Ishikawa (cell line): Measurements from ENCODE around the gene DGKI.

Experiments
- CEBPB ChIP-seq: IDR thresholded peaks from 2 replicates; pipeline ENCODE4 v1.6.1; 2012
- CREB1 ChIP-seq: IDR thresholded peaks from 2 replicates; pipeline ENCODE4 v1.6.1; 2012; ENCODE audit warnings: low read depth
- EGR1 ChIP-seq: IDR thresholded peaks from 2 replicates; pipeline ENCODE4 v1.6.1; 2012
- EP300 ChIP-seq: IDR thresholded peaks from 2 replicates; pipeline ENCODE4 v1.6.1; 2012; ENCODE audit warnings: borderline replicate concordance
- FOXM1 ChIP-seq: IDR thresholded peaks from 2 replicates; pipeline ENCODE4 v1.6.1; 2012; ENCODE audit warnings: low read depth, borderline replicate concordance
- NFIC ChIP-seq: IDR thresholded peaks from 2 replicates; pipeline ENCODE4 v1.6.1; 2012
- RAD21 ChIP-seq: IDR thresholded peaks from 2 replicates; pipeline ENCODE4 v1.6.1; 2012; ENCODE audit warnings: low read depth
- TAF1 ChIP-seq: IDR thresholded peaks from 2 replicates; pipeline ENCODE4 v1.6.1; 2012; ENCODE audit warnings: low read depth, mild to moderate bottlenecking
- TCF12 ChIP-seq: IDR thresholded peaks from 2 replicates; pipeline ENCODE4 v1.6.1; 2012; ENCODE audit warnings: low read depth
- TEAD4 ChIP-seq: IDR thresholded peaks from 2 replicates; pipeline ENCODE4 v1.6.1; 2012
- YY1 ChIP-seq: IDR thresholded peaks from 2 replicates; pipeline ENCODE4 v1.6.1; 2012; ENCODE audit warnings: low read depth
- ZBTB7A ChIP-seq: IDR thresholded peaks from 2 replicates; pipeline ENCODE4 v1.6.1; 2012; ENCODE audit warnings: low read depth
- TF ChIP-seq, protein P1 (sequence below): IDR thresholded peaks from 2 replicates; pipeline ENCODE4 v1.6.1; 2012
- TF ChIP-seq, protein P2 (sequence below): IDR thresholded peaks from 2 replicates; pipeline ENCODE4 v1.6.1; 2012
- TF ChIP-seq, protein P3 (sequence below): IDR thresholded peaks from 2 replicates; pipeline ENCODE4 v1.6.1; 2012; ENCODE audit warnings: low read depth, mild to moderate bottlenecking

The DGKI gene

DNA sequence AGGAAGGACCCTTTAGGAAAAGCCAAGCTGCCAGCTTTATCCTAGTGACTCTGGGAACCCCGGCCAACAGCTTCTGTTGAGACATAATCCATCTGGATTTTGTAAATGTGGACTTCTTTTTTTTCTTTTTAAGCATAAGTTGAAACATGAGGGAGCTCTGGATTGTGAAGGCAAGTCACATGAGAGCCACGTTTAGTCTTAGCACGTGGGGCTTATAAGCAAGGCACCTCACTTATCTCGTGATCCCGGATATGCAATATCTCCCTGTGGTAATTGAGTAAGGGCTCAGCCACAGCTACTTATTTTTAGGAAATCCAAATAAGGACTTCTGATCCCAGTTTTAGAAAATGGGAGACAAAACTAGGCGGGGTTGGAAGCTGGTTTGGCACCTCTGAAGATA, 392.0 kb downstream of the DGKI start:
- no peak for TF ChIP-seq CEBPB
- TF ChIP-seq YY1, result no peak
- TF ChIP-seq RAD21, result no peak

DNA sequence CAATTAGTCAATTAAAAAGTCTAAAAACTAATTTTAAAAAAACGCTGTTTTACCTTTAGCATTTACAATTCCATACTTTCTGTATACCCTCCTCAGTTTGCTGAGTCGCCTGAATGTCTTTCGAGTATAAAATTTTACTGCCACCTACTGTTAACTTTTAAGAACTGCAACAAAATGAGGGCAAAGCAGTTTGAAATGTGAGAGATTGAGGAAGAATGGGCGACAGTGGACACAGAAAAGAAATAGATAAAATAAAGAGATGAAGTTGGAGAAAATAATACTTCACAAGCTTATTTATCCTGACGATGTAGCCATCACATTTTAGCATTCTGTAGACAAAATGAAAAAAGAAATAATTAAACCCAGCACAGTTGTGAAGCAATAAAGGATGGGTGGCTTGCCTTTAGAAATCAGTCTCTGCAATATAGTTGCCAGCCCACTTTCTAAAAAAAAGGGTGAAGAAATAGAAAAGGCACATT, 392.5 kb downstream of the DGKI start:
- no peak for TF ChIP-seq CEBPB
- peak; percentile 58 for TF ChIP-seq RAD21

DNA sequence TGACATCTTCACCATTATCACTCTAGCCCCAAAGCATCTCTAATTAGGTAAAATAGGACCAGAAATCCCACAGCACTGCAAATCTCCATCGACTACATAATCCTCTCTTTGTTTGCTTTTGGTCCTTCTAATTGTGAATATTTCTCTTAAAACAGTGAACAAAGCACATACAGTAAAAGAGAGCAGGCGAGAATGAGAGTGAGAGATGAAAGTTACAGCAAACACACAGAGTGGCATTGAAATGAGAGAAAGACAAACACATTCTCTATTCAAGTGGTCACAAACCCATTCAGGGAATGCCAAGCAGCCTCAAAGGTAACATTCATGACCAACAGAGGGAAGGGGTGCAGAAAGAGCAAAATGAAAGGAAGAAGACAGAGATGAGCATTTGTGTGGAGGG, 393.4 kb downstream of the DGKI start:
- TF ChIP-seq EP300 (no peak), ZBTB7A (no peak), TEAD4 (no peak)
- TF ChIP-seq, protein P1, sequence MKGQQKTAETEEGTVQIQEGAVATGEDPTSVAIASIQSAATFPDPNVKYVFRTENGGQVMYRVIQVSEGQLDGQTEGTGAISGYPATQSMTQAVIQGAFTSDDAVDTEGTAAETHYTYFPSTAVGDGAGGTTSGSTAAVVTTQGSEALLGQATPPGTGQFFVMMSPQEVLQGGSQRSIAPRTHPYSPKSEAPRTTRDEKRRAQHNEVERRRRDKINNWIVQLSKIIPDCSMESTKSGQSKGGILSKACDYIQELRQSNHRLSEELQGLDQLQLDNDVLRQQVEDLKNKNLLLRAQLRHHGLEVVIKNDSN, result no peak
- TF ChIP-seq, protein P2, sequence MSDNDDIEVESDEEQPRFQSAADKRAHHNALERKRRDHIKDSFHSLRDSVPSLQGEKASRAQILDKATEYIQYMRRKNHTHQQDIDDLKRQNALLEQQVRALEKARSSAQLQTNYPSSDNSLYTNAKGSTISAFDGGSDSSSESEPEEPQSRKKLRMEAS, result no peak
- TF ChIP-seq, protein P3, sequence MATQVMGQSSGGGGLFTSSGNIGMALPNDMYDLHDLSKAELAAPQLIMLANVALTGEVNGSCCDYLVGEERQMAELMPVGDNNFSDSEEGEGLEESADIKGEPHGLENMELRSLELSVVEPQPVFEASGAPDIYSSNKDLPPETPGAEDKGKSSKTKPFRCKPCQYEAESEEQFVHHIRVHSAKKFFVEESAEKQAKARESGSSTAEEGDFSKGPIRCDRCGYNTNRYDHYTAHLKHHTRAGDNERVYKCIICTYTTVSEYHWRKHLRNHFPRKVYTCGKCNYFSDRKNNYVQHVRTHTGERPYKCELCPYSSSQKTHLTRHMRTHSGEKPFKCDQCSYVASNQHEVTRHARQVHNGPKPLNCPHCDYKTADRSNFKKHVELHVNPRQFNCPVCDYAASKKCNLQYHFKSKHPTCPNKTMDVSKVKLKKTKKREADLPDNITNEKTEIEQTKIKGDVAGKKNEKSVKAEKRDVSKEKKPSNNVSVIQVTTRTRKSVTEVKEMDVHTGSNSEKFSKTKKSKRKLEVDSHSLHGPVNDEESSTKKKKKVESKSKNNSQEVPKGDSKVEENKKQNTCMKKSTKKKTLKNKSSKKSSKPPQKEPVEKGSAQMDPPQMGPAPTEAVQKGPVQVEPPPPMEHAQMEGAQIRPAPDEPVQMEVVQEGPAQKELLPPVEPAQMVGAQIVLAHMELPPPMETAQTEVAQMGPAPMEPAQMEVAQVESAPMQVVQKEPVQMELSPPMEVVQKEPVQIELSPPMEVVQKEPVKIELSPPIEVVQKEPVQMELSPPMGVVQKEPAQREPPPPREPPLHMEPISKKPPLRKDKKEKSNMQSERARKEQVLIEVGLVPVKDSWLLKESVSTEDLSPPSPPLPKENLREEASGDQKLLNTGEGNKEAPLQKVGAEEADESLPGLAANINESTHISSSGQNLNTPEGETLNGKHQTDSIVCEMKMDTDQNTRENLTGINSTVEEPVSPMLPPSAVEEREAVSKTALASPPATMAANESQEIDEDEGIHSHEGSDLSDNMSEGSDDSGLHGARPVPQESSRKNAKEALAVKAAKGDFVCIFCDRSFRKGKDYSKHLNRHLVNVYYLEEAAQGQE, result no peak

DNA sequence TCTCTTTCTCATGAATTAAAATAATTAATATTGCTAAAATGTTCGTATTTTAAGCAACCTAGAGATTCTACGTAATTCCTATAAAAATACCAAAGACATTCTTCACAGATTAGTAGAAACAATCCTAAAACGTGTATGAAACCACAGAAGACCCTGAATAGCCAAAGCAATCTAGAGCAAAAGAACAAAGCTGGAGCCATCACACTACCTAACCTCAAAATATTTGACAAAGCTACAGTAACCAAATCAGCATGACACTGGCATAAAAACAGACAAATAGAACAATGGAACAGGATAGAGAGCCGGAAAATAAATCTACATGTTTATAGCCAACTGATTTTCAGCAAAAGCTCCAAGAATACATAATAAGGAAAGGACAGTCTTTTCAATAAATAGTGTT, 397.8 kb downstream of the DGKI start:
- no peak for TF ChIP-seq YY1
- TF ChIP-seq RAD21, result no peak
- TF ChIP-seq TEAD4, result no peak
- TF ChIP-seq, protein P2, result no peak
- TF ChIP-seq EP300, result no peak
- TF ChIP-seq CEBPB, result no peak
- no peak for TF ChIP-seq NFIC
- TF ChIP-seq, protein P1, result no peak
- TF ChIP-seq TCF12, result no peak
- no peak for TF ChIP-seq EGR1
- no peak for TF ChIP-seq CREB1
- no peak for TF ChIP-seq TAF1
- TF ChIP-seq FOXM1, result no peak
- TF ChIP-seq, protein P3, result no peak
- TF ChIP-seq ZBTB7A, result no peak

DNA sequence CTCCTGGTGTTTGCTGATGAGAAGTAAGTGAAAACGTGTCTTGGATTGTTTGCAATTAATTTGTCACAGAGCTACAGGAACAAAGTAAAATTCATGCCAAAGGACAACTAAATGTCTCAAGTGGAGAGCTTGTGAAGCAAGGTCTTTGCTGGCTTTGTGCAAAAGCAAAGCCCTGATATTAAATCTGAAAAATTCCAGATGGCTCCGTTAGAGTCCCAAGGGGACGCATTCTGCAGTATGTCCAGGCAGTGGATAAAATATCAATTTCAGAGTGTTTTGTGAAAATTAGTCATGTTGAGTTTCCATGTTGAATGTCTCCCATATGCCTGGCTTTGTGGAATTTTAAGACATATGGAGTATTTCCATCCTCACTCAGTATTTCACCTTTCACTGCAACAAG, 400.7 kb downstream of the DGKI start:
- no peak for TF ChIP-seq NFIC
- no peak for TF ChIP-seq TCF12
- no peak for TF ChIP-seq EP300
- TF ChIP-seq ZBTB7A, result no peak
- TF ChIP-seq TAF1, result no peak
- no peak for TF ChIP-seq FOXM1
- no peak for TF ChIP-seq EGR1
- TF ChIP-seq, protein P2, result no peak
- TF ChIP-seq, protein P3, result no peak
- TF ChIP-seq YY1, result no peak
- TF ChIP-seq TEAD4, result no peak
- TF ChIP-seq CREB1, result no peak
- TF ChIP-seq CEBPB, result no peak
- TF ChIP-seq RAD21, result no peak
- TF ChIP-seq, protein P1, result no peak
